ENCODE measurements around the gene HK1. TPM values are rescaled to one million over a fixed set of nuclear protein-coding genes. Genes with fewer than 3 reads are reported as not detected.

HK1 gene
- total RNA-seq, 2 donors from 2014 or later: 38.0 to 78.8 TPM

DNA sequence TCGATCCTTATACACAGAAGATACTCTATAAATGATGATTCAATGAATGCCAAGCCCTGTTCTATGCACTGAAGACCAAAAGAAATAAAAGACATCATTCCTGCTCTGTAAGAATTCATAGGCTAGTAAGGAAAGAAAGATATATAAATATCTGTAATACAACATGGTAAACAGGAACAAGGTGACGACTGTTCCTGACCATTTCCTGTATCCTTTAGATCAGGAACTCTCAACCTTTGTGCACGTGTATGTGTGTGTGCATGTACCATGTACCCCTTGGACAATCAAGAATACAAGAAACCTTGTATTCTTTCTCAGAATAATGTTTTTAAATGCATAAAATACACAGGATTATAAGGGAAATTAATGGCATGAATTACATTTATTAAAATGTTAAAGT lies 7.3 kb upstream of the HK1 start:
- no peaks in the 10 kb centered on the region for H3K27me3 Mint-ChIP-seq (ENCODE audit: insufficient read depth)
- Histone ChIP-seq H3K27ac (ENCODE audit: low read depth, low read length) (no peak overlapping the region), H3K36me3 (ENCODE audit: control insufficient read depth, insufficient read depth, low read length) (no peaks in the 10 kb centered on the region), H3K4me1 (ENCODE audit: control insufficient read depth, insufficient read depth, low read length) (no peaks in the 10 kb centered on the region), H3K4me3 (ENCODE audit: low read length) (no peak overlapping the region), H3K9ac (ENCODE audit: extremely low read depth, low read length, poor library complexity, severe bottlenecking) (no peak overlapping the region), H3K27me3 (ENCODE audit: control insufficient read depth, insufficient read depth, low read length, poor library complexity, severe bottlenecking) (no peaks in the 10 kb centered on the region), H3K9me3 (ENCODE audit: control insufficient read depth, low read length) (no peaks in the 10 kb centered on the region)
- TF ChIP-seq, protein P1, sequence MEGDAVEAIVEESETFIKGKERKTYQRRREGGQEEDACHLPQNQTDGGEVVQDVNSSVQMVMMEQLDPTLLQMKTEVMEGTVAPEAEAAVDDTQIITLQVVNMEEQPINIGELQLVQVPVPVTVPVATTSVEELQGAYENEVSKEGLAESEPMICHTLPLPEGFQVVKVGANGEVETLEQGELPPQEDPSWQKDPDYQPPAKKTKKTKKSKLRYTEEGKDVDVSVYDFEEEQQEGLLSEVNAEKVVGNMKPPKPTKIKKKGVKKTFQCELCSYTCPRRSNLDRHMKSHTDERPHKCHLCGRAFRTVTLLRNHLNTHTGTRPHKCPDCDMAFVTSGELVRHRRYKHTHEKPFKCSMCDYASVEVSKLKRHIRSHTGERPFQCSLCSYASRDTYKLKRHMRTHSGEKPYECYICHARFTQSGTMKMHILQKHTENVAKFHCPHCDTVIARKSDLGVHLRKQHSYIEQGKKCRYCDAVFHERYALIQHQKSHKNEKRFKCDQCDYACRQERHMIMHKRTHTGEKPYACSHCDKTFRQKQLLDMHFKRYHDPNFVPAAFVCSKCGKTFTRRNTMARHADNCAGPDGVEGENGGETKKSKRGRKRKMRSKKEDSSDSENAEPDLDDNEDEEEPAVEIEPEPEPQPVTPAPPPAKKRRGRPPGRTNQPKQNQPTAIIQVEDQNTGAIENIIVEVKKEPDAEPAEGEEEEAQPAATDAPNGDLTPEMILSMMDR (conservative IDR thresholded peaks at IDR 0.05): no peak
- no peak overlapping the region for H3K27ac Mint-ChIP-seq
- 93% methylated on average over 3 of the region's 3 CpGs for WGBS, 2 experiments (ENCODE audit: insufficient coverage in 1 of 2, insufficient read length in 1 of 2)
- H3K4me1 Mint-ChIP-seq: no peaks in the 10 kb centered on the region
- no peak for DNase-seq
- no peaks in the 10 kb centered on the region for H3K9me3 Mint-ChIP-seq
- H3K4me3 Mint-ChIP-seq: no peak overlapping the region
- H3K36me3 Mint-ChIP-seq (ENCODE audit: low read depth): no peaks in the 10 kb centered on the region

DNA sequence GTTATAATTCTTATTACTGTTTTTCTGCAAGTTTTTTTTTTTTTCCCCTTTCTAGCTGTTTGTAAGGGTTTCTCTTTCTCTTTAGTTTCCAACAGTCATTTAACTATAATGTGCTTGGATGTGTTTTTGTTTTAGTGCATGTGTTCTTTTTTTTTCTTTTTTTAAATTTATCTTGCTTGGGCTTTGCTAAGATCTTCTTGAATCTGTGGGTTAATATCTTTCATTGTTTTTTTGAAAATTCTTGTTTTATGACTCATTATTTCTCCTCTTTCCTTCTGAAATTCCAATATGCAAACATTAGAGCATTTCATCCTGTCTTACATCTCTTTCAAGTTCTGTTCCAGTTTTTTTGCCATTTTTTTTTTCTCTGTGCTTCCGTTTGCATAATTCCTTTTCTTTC lies 5.7 kb upstream of the HK1 start:
- TF ChIP-seq, protein P1 (conservative IDR thresholded peaks at IDR 0.05): no peak

DNA sequence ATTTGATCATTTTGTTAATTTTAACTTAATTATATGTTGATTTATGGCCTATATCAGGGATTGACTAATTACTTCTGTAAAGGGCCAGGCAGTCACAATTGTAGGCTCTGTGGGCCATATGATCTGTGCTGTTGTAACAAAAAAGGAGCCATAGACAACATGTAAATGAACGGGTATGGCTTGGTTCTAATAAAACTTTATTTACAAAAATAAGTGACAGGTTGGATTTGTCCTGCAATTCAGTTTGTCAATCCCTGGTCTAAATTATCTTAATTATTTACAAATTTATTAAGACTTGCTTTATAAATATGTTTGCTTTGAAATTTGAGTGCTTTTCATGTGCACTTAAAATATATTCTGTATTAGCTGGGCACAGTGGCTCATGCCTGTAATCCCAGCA lies 2.9 kb upstream of the HK1 start:
- no peaks in the 10 kb centered on the region for H3K27me3 ChIP-seq (ENCODE audit: control insufficient read depth, insufficient read depth, low read length, poor library complexity, severe bottlenecking)
- H3K9me3 ChIP-seq (ENCODE audit: control insufficient read depth, low read length): no peaks in the 10 kb centered on the region
- no peak overlapping the region for H3K9ac ChIP-seq (ENCODE audit: extremely low read depth, low read length, poor library complexity, severe bottlenecking)
- no peak overlapping the region for H3K4me3 ChIP-seq (ENCODE audit: low read length)
- H3K36me3 ChIP-seq (ENCODE audit: control insufficient read depth, insufficient read depth, low read length): no peaks in the 10 kb centered on the region
- TF ChIP-seq, protein P1 (conservative IDR thresholded peaks at IDR 0.05): no peak
- Mint-ChIP-seq H3K4me1 (peaks cover 9% of the 10 kb centered on the region), H3K27me3 (ENCODE audit: insufficient read depth) (peaks cover 9% of the 10 kb centered on the region), H3K9me3 (no peaks in the 10 kb centered on the region), H3K36me3 (ENCODE audit: low read depth) (no peaks in the 10 kb centered on the region), H3K27ac (no peak overlapping the region), H3K4me3 (no peak overlapping the region)
- WGBS, 2 experiments (ENCODE audit: insufficient coverage in 1 of 2, insufficient read length in 1 of 2): 86 to 100% methylated on average over 1 of the region's 1 CpG
- DNase-seq: no peak
- H3K27ac ChIP-seq (ENCODE audit: low read depth, low read length): no peak overlapping the region
- H3K4me1 ChIP-seq (ENCODE audit: control insufficient read depth, insufficient read depth, low read length): peaks cover 5% of the 10 kb centered on the region

More for the DNA sequence above, 5.7 kb upstream of the HK1 start:
- Histone ChIP-seq H3K4me3 (ENCODE audit: low read length) (no peak overlapping the region), H3K27ac (ENCODE audit: low read depth, low read length) (no peak overlapping the region), H3K9ac (ENCODE audit: extremely low read depth, low read length, poor library complexity, severe bottlenecking) (no peak overlapping the region), H3K4me1 (ENCODE audit: control insufficient read depth, insufficient read depth, low read length) (no peaks in the 10 kb centered on the region), H3K27me3 (ENCODE audit: control insufficient read depth, insufficient read depth, low read length, poor library complexity, severe bottlenecking) (no peaks in the 10 kb centered on the region), H3K9me3 (ENCODE audit: control insufficient read depth, low read length) (no peaks in the 10 kb centered on the region), H3K36me3 (ENCODE audit: control insufficient read depth, insufficient read depth, low read length) (no peaks in the 10 kb centered on the region)
- Mint-ChIP-seq H3K27me3 (ENCODE audit: insufficient read depth) (no peaks in the 10 kb centered on the region), H3K27ac (no peak overlapping the region), H3K4me3 (no peak overlapping the region), H3K36me3 (ENCODE audit: low read depth) (no peaks in the 10 kb centered on the region), H3K4me1 (no peaks in the 10 kb centered on the region), H3K9me3 (no peaks in the 10 kb centered on the region)
- WGBS, 2 experiments (ENCODE audit: insufficient coverage in 1 of 2, insufficient read length in 1 of 2): 91 to 100% methylated on average over 1 of the region's 1 CpG
- DNase-seq: no peak
